HG03139 (cell line): Measurements from ENCODE around the gene OVAAL.
"Not testable (repeated sequence)": the region's sequence is repeated elsewhere in the genome, so short reads cannot be mapped to it uniquely, and the experiment has no call there.

Source experiments
- ATAC-seq: cut with Tn5 transposase; IDR thresholded peaks from one replicate; pipeline ENCODE4 v1.9.1; 2021; ENCODE audit not compliant: unreplicated experiment

Gene OVAAL

GRCh38 chr1:180540697-180541594 is 17.8 kb upstream of the OVAAL start:
- no peak for ATAC-seq

GRCh38 chr1:180542113-180542837 is 16.5 kb upstream of the OVAAL start:
- no peak for ATAC-seq

GRCh38 chr1:180542838-180543145 is 16.0 kb upstream of the OVAAL start:
- no peak for ATAC-seq

- ATAC-seq, result no peak
Observed at GRCh38 chr1:180544050-180544449, 14.7 kb upstream of the OVAAL start.

GRCh38 chr1:180545991-180546390 is 12.8 kb upstream of the OVAAL start:
- no peak for ATAC-seq

GRCh38 chr1:180548686-180549317 is 10.0 kb upstream of the OVAAL start:
- no peak for ATAC-seq

GRCh38 chr1:180549770-180550169 is 9.0 kb upstream of the OVAAL start:
- ATAC-seq, result not testable (repeated sequence)

- no peak for ATAC-seq
Observed at GRCh38 chr1:180550241-180550640, 8.5 kb upstream of the OVAAL start.

- ATAC-seq, result no peak
Observed at GRCh38 chr1:180551997-180552396, 6.8 kb upstream of the OVAAL start.

- ATAC-seq, result not testable (repeated sequence)
Observed at GRCh38 chr1:180553046-180553445, 5.7 kb upstream of the OVAAL start.

- no peak for ATAC-seq
Observed at GRCh38 chr1:180555411-180555810, 3.4 kb upstream of the OVAAL start.

GRCh38 chr1:180560200-180560867 is 1.6 kb downstream of the OVAAL start:
- no peak for ATAC-seq

GRCh38 chr1:180560868-180561600 is 2.3 kb downstream of the OVAAL start:
- ATAC-seq, result no peak

- ATAC-seq, result no peak
Observed at GRCh38 chr1:180562640-180563025, 3.9 kb downstream of the OVAAL start.

GRCh38 chr1:180563026-180563827 is 4.5 kb downstream of the OVAAL start:
- no peak for ATAC-seq

GRCh38 chr1:180565121-180565871 is 6.5 kb downstream of the OVAAL start:
- ATAC-seq, result no peak

- no peak for ATAC-seq
Observed at GRCh38 chr1:180566026-180566425, 7.3 kb downstream of the OVAAL start.

- no peak for ATAC-seq
Observed at GRCh38 chr1:180566495-180566894, 7.7 kb downstream of the OVAAL start.

GRCh38 chr1:180567654-180568053 is 8.9 kb downstream of the OVAAL start:
- no peak for ATAC-seq
